Stimulated activated CD8-positive, alpha-beta memory T cell treated with anti-CD3 and anti-CD28 coated beads, Interleukin-15, amount 100 ng/mL, for 48 hours (primary cell): Measurements from ENCODE around the gene ACAP1.
A peak's percentile ranks its signal among the peaks of the same experiment; 100 is the strongest.

Experiments used
- DNase-seq, 2 donors: peaks; one replicate each; pipeline ENCODE4 v3.0.0-alpha.2; 2020; ENCODE audit warnings: low read depth in 2 of 2

Gene ACAP1

DNA sequence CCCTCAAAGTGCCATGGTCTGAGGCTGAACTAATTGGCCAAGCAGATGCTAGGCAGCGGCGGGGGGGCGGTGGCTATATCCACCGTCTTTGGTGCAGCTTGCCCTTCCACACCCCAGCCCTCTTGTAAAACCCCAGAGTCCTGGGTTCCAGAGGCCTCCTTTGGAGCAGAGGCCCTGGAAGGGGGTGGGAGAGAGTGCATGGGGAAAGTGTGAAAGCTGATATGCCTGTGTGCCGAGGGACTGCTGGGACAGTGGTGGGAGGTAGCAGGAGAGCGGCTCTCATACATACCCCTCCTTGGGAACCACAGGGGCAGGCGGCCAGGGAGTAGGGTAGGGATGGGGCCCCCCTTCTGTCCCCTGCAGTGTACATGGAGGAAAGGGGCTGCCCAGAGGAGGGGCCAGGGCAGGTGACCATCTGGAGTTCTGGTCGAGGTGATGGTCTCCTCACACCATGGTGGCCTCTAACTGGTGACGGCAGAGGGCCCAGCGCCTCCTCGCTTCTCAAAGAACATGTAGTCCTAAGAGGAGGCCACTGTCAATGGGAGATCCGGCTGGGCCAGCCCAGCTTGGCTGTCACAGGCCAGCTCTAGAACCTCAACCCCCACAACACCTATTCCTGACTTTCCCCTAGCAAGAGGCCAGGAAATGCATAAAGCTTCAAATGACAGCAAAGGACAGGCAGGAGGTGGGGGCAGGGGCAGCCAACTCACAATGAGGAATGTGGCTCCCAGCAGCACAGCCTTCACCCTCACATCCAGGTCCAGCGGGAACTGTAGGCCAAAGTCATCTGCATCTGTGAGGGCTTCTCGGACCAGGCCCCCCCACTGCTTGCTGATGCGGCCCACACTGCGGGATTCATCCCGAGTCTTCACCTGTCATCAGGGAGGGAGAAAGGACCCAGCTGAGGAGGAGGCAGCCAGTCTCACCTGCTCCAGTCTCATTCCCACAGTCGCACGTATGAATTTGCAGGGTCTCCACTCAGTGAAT lies 53.9 kb downstream of the ACAP1 start:
- no peak for DNase-seq

DNA sequence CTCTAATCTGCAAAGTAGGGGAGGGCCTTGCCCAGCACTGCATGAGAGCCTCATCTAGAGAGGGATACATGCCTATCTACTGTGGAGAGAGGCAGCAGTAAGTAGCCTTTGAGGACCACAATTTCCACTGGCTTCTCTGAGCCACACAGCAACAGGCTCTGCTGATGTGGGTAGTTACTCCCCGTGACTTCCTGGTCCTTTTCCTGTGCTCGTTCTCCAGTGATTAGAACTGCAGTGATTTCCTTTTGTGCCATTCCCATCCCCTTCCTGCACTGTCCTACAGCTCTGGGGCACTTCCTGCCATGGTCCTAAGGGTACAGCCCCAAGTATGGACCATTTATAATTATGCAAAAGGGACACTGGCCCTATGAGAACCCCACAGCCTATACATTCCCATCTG lies 55.0 kb downstream of the ACAP1 start:
- no peak for DNase-seq

DNA sequence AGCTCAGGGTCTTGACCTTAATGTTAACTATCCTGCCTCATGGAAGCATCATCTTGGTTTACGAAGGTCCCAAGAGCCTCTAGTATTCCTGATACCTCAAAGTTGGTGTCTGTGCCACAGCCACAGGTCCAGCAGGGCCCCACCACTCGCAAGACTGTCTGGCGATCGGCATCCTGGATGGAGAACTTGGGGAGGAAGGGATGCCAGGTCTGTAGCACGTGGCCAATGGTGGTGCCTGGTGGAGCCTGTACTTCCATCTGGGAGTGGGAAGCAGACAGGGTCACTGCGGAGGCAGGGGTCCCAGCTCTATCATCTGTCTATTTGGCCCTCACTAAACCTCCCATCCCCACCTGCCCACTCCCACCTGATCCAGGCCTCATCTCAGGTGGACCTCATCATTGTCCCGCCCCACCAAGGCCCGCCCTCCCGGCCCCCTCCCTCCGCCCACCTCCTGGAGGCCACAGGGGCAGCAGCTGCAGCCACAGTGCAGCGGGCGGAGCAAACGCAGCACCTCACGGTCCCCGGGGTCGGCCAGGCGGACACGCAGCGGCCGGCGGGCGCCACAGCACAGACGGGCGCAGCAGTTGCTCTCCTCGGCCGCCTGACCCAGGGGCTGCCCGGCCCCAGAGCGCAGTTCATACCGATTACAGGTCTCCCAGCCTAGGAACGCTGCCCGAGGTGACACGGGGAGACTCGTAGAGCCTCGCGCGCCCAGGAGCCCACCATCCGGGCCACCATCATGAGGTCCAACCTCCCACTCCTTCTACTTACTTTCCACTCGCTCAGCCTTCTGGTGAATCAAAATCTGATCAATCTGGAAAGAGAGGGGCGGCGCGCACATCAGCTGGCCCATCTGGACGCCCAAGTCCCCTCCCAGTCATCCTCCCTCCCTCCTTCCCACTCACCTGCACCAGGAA lies 56.6 kb downstream of the ACAP1 start:
- DNase-seq, result no peak

DNA sequence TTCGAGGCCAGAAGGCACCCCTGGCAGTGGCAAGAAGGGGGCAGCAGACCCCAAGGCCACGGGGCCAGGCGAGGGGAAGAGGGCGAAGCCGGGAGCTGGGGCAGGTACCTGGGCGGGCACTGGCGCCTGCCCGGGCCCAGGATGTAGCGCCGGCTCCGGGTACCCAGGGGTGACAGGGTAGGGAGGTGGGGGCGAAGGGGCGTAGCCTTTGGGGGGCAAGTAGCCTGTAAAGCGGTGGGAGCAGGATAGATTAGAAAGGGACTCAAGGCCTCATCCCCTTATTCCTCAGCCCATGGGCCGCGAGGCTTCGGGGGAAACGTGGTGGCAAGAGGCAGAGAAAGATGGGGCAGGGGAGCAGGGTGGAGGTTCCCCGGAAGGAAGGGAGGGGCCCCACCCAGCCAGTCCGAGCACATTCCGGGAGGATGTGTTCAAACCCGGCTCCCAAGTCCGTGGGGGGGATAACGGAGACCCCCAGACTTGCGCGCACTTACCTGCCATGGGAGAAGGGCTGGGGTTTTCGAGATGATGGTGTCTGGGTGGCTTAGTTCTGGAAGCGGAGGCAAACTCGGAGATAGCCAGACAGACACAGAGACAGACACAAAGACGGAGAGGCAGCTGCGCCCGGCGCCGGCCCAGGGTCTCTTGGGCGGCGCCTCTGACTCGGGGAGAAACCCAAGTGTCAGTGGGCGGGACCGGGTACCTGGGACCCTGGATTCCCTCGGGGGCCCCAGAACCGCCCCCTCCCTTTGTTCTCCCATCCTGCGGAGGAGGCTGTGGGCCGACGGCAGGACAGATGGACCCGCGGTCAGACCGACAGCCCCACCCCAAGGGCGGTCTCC lies 57.5 kb downstream of the ACAP1 start:
- peak; percentile 32 to 35 for DNase-seq

DNA sequence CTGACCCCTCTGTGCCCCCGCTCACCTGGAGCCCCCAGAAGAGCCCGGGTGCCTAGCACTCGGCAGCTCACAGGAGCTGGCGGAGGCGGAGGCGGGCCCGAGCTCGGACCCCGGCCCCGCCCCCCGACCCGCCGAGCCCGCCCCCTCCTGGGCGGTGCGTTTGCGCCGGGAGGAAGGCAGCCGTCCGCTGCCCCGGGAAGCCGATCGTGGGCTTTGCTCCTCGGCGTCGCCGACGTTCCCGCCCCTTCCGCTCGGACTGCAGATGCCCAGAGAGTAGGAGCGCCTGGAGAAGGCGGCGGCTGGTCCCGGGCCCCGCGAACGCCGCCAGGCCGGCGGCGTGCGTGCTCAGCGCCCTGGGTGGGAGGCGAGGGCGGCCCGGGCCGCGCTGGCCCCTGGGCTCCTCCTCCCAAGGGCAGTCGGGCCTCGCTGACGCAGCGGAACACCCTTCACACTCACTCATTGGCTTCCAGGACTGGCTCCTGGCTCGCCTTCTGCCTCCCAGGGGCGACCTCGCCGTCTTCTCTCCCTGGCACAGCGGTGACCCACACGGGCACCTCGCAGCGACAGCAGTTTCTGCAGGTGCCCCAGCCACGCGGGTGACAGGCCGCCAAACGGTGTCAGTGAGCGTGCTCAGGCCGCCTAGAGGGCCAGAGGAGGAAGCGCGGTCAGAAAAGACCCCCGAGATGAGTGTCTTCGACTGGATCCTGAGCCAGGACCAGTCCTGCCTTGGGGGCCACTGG lies 58.3 kb downstream of the ACAP1 start, which contains the start of gene PLSCR3:
Gene PLSCR3 (minus strand): TSS at position 74 of the 740 bp plus-strand sequence. CDS start 415 bp downstream, outside the sequence.
- peak; percentile 78 to 83 for DNase-seq

DNA sequence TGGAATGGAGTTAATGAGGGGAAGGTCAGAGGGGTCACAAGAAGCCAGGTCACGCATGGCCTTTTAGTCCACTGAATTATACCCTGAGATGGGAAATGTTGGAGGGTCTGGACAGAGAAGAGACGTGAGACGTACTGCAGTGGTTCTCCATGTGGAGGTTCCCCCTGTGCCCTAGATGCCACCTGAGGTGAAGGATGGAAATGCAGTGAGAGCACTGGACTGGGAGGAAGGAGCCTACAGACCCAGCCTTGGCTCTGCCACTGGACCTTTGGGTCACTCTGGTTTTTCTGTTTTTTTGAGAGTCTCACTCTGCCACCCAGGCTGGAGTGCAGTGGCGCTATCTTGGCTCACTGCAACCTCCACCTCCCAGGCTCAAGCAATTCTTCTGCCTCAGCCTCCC lies 59.8 kb downstream of the ACAP1 start:
- DNase-seq, result no peak

DNA sequence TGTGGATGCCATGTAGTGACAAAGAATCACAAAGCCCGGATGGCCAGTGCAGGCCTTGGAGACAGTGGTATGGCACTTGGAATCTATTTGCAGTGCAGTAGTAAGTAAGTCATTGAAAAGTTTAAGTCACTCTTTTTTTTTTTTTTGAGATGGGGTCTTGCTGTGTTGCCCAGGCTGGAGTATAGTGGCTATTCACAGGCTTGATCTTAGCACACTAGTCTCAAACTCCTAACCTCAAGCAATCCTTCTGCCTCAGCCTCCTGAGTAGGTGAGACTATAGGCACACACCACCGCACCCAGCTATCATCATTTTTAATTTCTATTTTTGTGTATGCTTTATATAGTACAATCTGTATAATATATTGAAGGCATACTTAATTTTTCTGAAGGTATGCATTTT lies 62.3 kb downstream of the ACAP1 start:
- DNase-seq, result no peak
